Retinal pigment epithelial cell (primary cell): ENCODE results near the gene UNC79.

Source experiments
- DNase-seq: peaks from one replicate; pipeline ENCODE4 v3.0.0-alpha.2; 2010; ENCODE audit warnings: low read depth
- H3K4me3 ChIP-seq: 2 replicates; pipeline ENCODE4 v1.5.1; 2011; ENCODE audit warnings: mild to moderate bottlenecking, low read length, control low read depth, moderate library complexity
- TF ChIP-seq, protein P1 (sequence below): conservative IDR thresholded peaks from 2 replicates; pipeline ENCODE4 v1.5.1; 2011; ENCODE audit warnings: low read depth, low read length, control low read depth, inconsistent platforms

Gene UNC79

DNA sequence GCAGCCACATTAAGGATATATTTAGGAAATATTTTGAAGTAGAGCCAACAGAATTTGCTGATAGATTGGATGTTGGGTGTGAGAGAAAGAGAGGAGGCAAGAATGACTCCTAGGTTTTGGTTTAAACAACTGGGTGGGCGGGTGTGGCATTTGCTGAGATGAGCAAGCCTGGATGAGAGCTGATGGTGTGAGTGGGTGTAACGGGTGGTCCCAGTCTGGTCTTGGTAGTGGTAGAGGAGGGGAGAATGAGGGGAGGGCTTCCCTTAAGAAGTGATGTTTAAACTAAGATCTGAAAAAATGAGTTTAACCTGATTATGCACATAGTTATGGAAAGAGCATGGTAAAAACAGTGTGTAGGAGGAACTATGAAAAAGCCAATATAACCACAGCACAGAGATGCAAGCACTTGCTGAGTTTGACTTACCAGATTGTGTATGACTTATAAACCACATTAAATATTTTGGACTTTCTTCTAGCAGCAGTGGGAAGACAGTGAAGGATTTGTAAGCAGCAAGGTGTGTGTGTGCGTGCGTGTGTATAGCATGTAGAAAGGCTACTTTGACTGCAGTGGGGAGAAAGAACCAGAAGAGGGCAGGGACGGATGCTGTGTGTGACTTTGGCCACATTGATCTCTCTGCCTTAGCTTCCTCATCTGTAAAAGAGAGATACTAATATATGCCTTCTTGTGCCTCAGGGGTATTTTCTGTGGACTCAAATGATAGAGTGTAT is 217.9 kb downstream of the UNC79 start:
- TF ChIP-seq, protein P1, sequence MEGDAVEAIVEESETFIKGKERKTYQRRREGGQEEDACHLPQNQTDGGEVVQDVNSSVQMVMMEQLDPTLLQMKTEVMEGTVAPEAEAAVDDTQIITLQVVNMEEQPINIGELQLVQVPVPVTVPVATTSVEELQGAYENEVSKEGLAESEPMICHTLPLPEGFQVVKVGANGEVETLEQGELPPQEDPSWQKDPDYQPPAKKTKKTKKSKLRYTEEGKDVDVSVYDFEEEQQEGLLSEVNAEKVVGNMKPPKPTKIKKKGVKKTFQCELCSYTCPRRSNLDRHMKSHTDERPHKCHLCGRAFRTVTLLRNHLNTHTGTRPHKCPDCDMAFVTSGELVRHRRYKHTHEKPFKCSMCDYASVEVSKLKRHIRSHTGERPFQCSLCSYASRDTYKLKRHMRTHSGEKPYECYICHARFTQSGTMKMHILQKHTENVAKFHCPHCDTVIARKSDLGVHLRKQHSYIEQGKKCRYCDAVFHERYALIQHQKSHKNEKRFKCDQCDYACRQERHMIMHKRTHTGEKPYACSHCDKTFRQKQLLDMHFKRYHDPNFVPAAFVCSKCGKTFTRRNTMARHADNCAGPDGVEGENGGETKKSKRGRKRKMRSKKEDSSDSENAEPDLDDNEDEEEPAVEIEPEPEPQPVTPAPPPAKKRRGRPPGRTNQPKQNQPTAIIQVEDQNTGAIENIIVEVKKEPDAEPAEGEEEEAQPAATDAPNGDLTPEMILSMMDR = no peak
- H3K4me3 ChIP-seq = no peak overlapping the region
- DNase-seq = no peak

DNA sequence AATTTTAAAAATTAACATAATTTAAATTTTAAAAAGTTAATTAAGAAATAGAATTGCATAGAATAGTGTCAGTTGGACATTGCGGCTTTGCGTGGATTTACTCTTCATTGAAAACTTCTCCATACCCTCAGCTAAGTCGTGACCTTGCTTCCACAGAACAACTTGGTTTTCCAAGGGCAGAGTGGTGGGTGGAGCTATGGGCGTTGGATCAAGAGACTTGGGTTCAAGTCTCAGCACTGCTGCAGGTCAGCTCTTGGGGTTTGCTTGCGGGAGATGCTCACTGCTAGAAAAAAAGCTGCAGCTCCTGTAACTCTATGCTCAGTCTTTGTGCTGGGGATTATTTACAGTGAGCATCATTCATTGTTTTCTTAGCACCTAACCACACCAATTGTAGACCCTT is 223.9 kb downstream of the UNC79 start:
- H3K4me3 ChIP-seq = no peak overlapping the region
- TF ChIP-seq, protein P1 = no peak
- DNase-seq = no peak

DNA sequence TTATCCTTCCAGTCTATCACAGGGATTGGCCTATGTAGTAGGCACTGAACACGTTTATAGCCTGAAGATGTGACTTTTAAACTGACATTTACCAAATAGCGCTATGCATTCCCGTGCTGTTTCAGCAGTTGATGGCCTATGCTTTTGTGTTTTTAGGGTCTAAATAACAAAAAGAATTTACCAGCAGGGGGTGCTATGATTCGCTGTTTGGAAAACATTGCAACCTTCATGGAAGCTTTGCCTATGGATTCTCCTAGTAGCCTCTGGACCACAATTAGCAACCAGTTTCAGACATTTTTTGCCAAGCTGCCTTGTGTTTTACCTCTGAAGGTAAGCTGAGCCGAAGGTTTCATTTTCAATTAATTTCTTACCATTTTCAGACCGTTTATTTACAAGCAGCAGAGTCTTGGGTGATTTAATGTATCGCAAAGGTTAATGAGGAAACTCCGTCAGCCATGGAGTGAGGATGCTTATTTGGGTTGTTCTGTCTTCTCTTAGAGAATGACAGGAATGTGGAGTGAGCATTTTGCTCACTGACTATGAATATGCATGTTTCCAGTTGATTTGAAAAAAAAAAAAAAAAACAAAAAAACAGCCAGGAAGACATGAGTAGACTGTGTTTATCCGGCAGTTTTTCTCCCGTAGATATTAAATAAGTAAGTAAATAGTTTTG is 224.5 kb downstream of the UNC79 start:
- DNase-seq = peak; percentile 3
- TF ChIP-seq, protein P1 = peak; percentile 53
- H3K4me3 ChIP-seq = no peak overlapping the region

DNA sequence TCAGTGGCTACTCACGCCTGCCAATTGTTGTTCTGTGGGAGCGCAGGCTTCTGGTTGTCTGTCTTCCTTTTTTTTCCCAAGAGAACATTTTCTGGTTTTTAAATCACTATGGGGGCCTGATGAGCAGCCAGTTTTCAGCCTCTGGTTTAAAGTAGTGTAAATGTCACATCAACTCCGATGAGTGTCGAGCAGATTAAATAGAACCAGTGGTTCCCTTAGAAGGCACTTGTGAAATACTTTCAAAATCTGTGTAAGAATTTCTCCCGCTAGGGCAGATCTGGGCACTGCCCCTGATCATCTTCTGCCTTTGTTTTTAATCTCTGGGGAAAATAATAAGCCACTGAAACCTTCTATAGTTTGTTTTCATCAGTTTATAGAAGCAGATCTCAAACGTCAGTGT is 227.1 kb downstream of the UNC79 start:
- TF ChIP-seq, protein P1 = no peak

DNA sequence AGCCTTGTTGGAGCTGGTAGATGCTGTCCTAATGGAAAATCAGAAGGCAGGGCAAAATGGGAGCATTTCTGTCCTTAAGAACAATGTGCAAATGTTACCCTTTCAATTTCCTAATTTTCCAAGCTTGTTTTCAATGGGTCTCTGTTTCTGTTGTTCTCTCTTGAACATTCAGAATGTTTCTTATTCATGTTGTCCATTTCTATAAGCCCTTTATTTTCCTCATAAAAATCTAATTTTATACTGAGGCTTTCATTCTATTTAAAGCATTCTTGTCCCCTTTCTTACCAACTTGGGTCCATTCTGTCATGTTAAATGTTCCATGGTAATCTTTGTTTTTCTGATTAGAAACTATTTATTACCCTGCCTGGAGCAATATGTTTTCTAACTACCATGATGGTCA is 232.6 kb downstream of the UNC79 start:
- H3K4me3 ChIP-seq = no peak overlapping the region
- DNase-seq = no peak
- TF ChIP-seq, protein P1 = no peak

More for the DNA sequence above, 227.1 kb downstream of the UNC79 start:
- H3K4me3 ChIP-seq = no peak overlapping the region
- DNase-seq = no peak

DNA sequence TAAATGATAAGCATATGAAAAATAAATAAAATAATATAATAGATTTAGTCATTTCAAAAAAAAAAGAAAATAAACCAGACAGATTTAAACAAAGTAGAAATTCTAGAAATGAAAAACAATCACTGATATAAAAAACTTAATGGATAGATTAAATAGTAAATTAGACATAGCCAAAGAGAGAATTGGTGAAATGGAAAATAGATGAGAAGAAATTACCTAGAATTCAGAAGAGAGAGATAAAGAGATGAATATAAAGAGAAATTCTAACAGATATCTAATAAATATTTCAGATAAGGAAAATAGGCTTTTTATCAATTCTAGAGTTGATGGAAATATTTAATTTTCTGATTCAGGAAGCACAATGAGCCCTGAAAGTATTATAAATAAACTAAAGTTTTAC is 234.4 kb downstream of the UNC79 start:
- TF ChIP-seq, protein P1 = no peak
- H3K4me3 ChIP-seq = no peak overlapping the region
- DNase-seq = no peak

DNA sequence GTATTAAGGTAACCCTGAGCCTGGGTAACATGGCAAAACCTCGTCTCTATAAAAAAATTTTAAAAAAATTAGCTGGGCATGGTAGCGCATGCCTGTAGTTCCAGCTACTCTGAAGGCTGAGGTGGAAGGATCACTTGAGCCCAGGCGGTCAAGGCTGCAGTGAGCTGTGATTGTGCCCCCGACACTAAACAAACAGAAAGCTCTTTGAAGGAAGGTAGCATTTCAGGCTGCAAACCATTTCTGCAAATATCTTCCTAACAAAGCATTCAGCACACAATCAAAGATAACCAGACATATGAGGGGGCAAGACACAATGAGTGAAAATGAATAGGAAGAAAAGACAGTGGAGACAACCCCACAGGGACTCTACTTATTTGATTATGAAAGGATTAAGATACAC is 238.9 kb downstream of the UNC79 start:
- DNase-seq = no peak
- no peak overlapping the region for H3K4me3 ChIP-seq
- TF ChIP-seq, protein P1 = no peak
